Breast epithelium (tissue), 3 donors: ENCODE data around the gene PAPPA.

Experiments used
- CTCF ChIP-seq, 3 donors: fragments of 450-650 bp; IDR thresholded peaks; one replicate each; pipeline ENCODE4 v1.5.1; 2016 to 2017; ENCODE audit warnings: antibody characterized with exemption in 3 of 3, mild to moderate bottlenecking in 3 of 3, moderate library complexity in 3 of 3
- POLR2A ChIP-seq: fragments of 450-650 bp; IDR thresholded peaks from one replicate; pipeline ENCODE4 v1.6.1; 2016; ENCODE audit warnings: antibody characterized with exemption, mild to moderate bottlenecking, moderate library complexity

GRCh38 chr9:116141864-116142561, 11.6 kb upstream of the PAPPA start:
- no peak for TF ChIP-seq POLR2A
- no peak for TF ChIP-seq CTCF (IDR thresholded peaks at IDR 0.05)
